ENCODE data around the gene ANKRD16.
"Not testable (repeated sequence)": the region's sequence is repeated elsewhere in the genome, so short reads cannot be mapped to it uniquely, and the experiment has no call there.

The ANKRD16 gene

GRCh38 chr10:5835446-5836095 lies 54.1 kb downstream of the ANKRD16 start:
- no peak for DNase-seq (ENCODE audit: low read depth)

- DNase-seq (ENCODE audit: low read depth) = no peak
Measured at GRCh38 chr10:5833814-5834213, 55.9 kb downstream of the ANKRD16 start.

GRCh38 chr10:5832946-5833345 lies 56.7 kb downstream of the ANKRD16 start:
- DNase-seq (ENCODE audit: low read depth) = no peak

- no peak for DNase-seq (ENCODE audit: low read depth)
Measured at GRCh38 chr10:5831446-5831782, 58.3 kb downstream of the ANKRD16 start.

GRCh38 chr10:5830629-5831445 lies 58.9 kb downstream of the ANKRD16 start:
- DNase-seq (ENCODE audit: low read depth) = no peak

- DNase-seq (ENCODE audit: low read depth) = no peak
Measured at GRCh38 chr10:5829267-5829666, 60.4 kb downstream of the ANKRD16 start.

- DNase-seq (ENCODE audit: low read depth) = no peak
Measured at GRCh38 chr10:5828725-5829124, 61.0 kb downstream of the ANKRD16 start.

GRCh38 chr10:5827841-5828240 lies 61.9 kb downstream of the ANKRD16 start:
- DNase-seq (ENCODE audit: low read depth) = no peak

- not testable (repeated sequence) for DNase-seq (ENCODE audit: low read depth)
Measured at GRCh38 chr10:5826511-5826910, 63.2 kb downstream of the ANKRD16 start.

GRCh38 chr10:5818894-5819293 lies 70.8 kb downstream of the ANKRD16 start:
- no peak for DNase-seq (ENCODE audit: low read depth)

GRCh38 chr10:5818048-5818331 lies 71.7 kb downstream of the ANKRD16 start:
- DNase-seq (ENCODE audit: low read depth) = no peak

- no peak for DNase-seq (ENCODE audit: low read depth)
Measured at GRCh38 chr10:5817322-5818047, 72.2 kb downstream of the ANKRD16 start.

GRCh38 chr10:5816170-5816569 lies 73.5 kb downstream of the ANKRD16 start:
- no peak for DNase-seq (ENCODE audit: low read depth)

GRCh38 chr10:5814110-5815107 lies 75.3 kb downstream of the ANKRD16 start:
- DNase-seq (ENCODE audit: low read depth) = peak; percentile 18

GRCh38 chr10:5813341-5814109 lies 76.2 kb downstream of the ANKRD16 start, which contains the start of gene GDI2:
Gene GDI2 (minus strand): TSS chr10:5813434. CDS start chr10:5813258, 176 bp downstream.
- DNase-seq (ENCODE audit: low read depth) = peak; percentile 93

- DNase-seq (ENCODE audit: low read depth) = no peak
Measured at GRCh38 chr10:5813091-5813340, 76.7 kb downstream of the ANKRD16 start.

GRCh38 chr10:5812283-5813090 lies 77.2 kb downstream of the ANKRD16 start:
- peak; percentile 12 for DNase-seq (ENCODE audit: low read depth)

All from amniotic epithelial cell (primary cell).